Thymus (tissue), 11 donors: ENCODE data around the gene SLC26A11. TPM values are rescaled to one million over a fixed set of nuclear protein-coding genes. Genes with fewer than 3 reads are reported as not detected.
"Not testable (repeated sequence)": the region's sequence is repeated elsewhere in the genome, so short reads cannot be mapped to it uniquely, and the experiment has no call there.

Experiments
- DNase-seq, 9 donors: peaks; one replicate each; pipeline ENCODE4 v3.0.0-alpha.2; 2013; ENCODE audit warnings: low spot score in 9 of 9, low read depth in 6 of 9, missing footprints in 1 of 9
- H3K27ac ChIP-seq, 2 donors: one replicate each; pipeline ENCODE4 v1.5.1; 2013; ENCODE audit warnings: control low read depth in 1 of 2, low read depth in 1 of 2, low read length in 1 of 2, mild to moderate bottlenecking in 1 of 2, moderate library complexity in 1 of 2
- H3K27me3 ChIP-seq, 2 donors: one replicate each; pipeline ENCODE4 v1.5.1; 2013; ENCODE audit warnings: low read length in 1 of 2; ENCODE audit not compliant: control insufficient read depth in 2 of 2, insufficient read depth in 1 of 2
- H3K36me3 ChIP-seq, 2 donors: one replicate each; pipeline ENCODE4 v1.5.1; 2013; ENCODE audit warnings: low read length in 1 of 2, mild to moderate bottlenecking in 1 of 2, moderate library complexity in 1 of 2; ENCODE audit not compliant: control insufficient read depth in 2 of 2, insufficient read depth in 2 of 2
- H3K4me1 ChIP-seq, 2 donors: one replicate each; pipeline ENCODE4 v1.5.1; 2013; ENCODE audit warnings: low read length in 2 of 2; ENCODE audit not compliant: control insufficient read depth in 2 of 2, insufficient read depth in 2 of 2
- H3K4me3 ChIP-seq, 2 donors: one replicate each; pipeline ENCODE4 v1.5.1; 2013; ENCODE audit warnings: low read length in 2 of 2, control low read depth in 1 of 2, mild to moderate bottlenecking in 1 of 2
- H3K9me3 ChIP-seq, 2 donors: one replicate each; pipeline ENCODE4 v1.5.1; 2013; ENCODE audit warnings: low read length in 1 of 2, mild to moderate bottlenecking in 1 of 2; ENCODE audit not compliant: control insufficient read depth in 2 of 2, insufficient read depth in 1 of 2
- WGBS: extraction: QIAGEN DNeasy Blood & Tissue Kit; methylation state at CpG from one replicate; pipeline ENCODE4 v1.1.7; 2013; 5-methylcytosine and 5-hydroxymethylcytosine counted together
- polyA plus RNA-seq: library from polyadenylated mRNA; stranded (reverse); fragments of 200-250 nt; gene quantifications from one replicate; pipeline ENCODE4 v1.2.3, GENCODE V29; 2013
- total RNA-seq: library from RNA; stranded (reverse); fragments of 120-200 nt; gene quantifications from one replicate; pipeline ENCODE4 v1.2.4, GENCODE V29; 2013
- donor health status: healthy.

Gene SLC26A11
- total and polyA plus RNA-seq, 2 donors: 2.3 to 17.4 TPM

- peaks cover 57 to 68% of the 10 kb centered on the region in 2 donors for H3K36me3 ChIP-seq
- WGBS: 98% methylated on average over 4 of the region's 4 CpGs
- peaks cover 0 to 2% of the 10 kb centered on the region in 2 donors for H3K4me1 ChIP-seq
- no peak for DNase-seq
- H3K27me3 ChIP-seq: no peaks in the 10 kb centered on the region
- no peak overlapping the region for H3K4me3 ChIP-seq
- peak overlapping the region in 1 of 2 donors; percentile 18 for H3K27ac ChIP-seq
- H3K9me3 ChIP-seq: no peaks in the 10 kb centered on the region
Measured at GRCh38 chr17:80274871-80275449, 54.7 kb downstream of the SLC26A11 start.

GRCh38 chr17:80275857-80276256 lies 55.6 kb downstream of the SLC26A11 start:
- not testable (repeated sequence) for H3K9me3 ChIP-seq, H3K4me1 ChIP-seq, DNase-seq, H3K27me3 ChIP-seq, H3K4me3 ChIP-seq, H3K27ac ChIP-seq
- peaks cover 61 to 66% of the 10 kb centered on the region in 2 donors for H3K36me3 ChIP-seq
- 98% methylated on average over 8 of the region's 8 CpGs for WGBS

GRCh38 chr17:80277751-80278671 lies 57.8 kb downstream of the SLC26A11 start:
- no peak overlapping the region for H3K4me3 ChIP-seq
- peaks cover 64 to 68% of the 10 kb centered on the region in 2 donors for H3K36me3 ChIP-seq
- H3K9me3 ChIP-seq: no peaks in the 10 kb centered on the region
- peaks cover under 1 to 2% of the 10 kb centered on the region in 2 donors for H3K4me1 ChIP-seq
- no peak for DNase-seq
- WGBS: 96% methylated on average over 34 of the region's 34 CpGs
- H3K27ac ChIP-seq: peak overlapping the region in 1 of 2 donors; percentile 13
- no peaks in the 10 kb centered on the region for H3K27me3 ChIP-seq

- no peak for DNase-seq
- no peak overlapping the region for H3K27ac ChIP-seq
Measured at GRCh38 chr17:80279895-80280294, 59.7 kb downstream of the SLC26A11 start.

GRCh38 chr17:80281516-80281915 lies 61.3 kb downstream of the SLC26A11 start:
- DNase-seq: no peak
- Histone ChIP-seq H3K4me1 (peaks cover 0 to 8% of the 10 kb centered on the region in 2 donors), H3K4me3 (no peak overlapping the region), H3K27me3 (no peaks in the 10 kb centered on the region), H3K9me3 (no peaks in the 10 kb centered on the region), H3K36me3 (peaks cover 65% of the 10 kb centered on the region in 2 donors), H3K27ac (no peak overlapping the region)
- 97% methylated on average over 10 of the region's 10 CpGs for WGBS

More at GRCh38 chr17:80279895-80280294, 59.7 kb downstream of the SLC26A11 start:
- 91% methylated on average over 14 of the region's 14 CpGs for WGBS
- H3K9me3 ChIP-seq: no peaks in the 10 kb centered on the region
- no peak overlapping the region for H3K4me3 ChIP-seq
- peaks cover 60 to 67% of the 10 kb centered on the region in 2 donors for H3K36me3 ChIP-seq
- H3K4me1 ChIP-seq: peaks cover 0 to 8% of the 10 kb centered on the region in 2 donors
- H3K27me3 ChIP-seq: no peaks in the 10 kb centered on the region

GRCh38 chr17:80283116-80283852 lies 63.1 kb downstream of the SLC26A11 start:
- no peak for DNase-seq
- H3K36me3 ChIP-seq: peaks cover 62 to 65% of the 10 kb centered on the region in 2 donors
- peaks cover 5 to 26% of the 10 kb centered on the region in 2 donors for H3K4me1 ChIP-seq

GRCh38 chr17:80284631-80285030 lies 64.4 kb downstream of the SLC26A11 start:
- 94% methylated on average over 11 of the region's 11 CpGs for WGBS
- Histone ChIP-seq H3K27me3 (no peaks in the 10 kb centered on the region), H3K27ac (no peak overlapping the region), H3K36me3 (peaks cover 63 to 67% of the 10 kb centered on the region in 2 donors), H3K9me3 (no peaks in the 10 kb centered on the region), H3K4me1 (peaks cover 11 to 39% of the 10 kb centered on the region in 2 donors), H3K4me3 (no peak overlapping the region)
- no peak for DNase-seq

More at GRCh38 chr17:80283116-80283852, 63.1 kb downstream of the SLC26A11 start:
- no peaks in the 10 kb centered on the region for H3K9me3 ChIP-seq
- H3K27ac ChIP-seq: peak overlapping the region in 1 of 2 donors; percentile 37
- no peak overlapping the region for H3K4me3 ChIP-seq
- 91% methylated on average over 19 of the region's 19 CpGs for WGBS
- no peaks in the 10 kb centered on the region for H3K27me3 ChIP-seq

GRCh38 chr17:80285237-80285920 lies 65.2 kb downstream of the SLC26A11 start:
- DNase-seq: no peak
- Histone ChIP-seq H3K9me3 (peaks cover 0 to 5% of the 10 kb centered on the region in 2 donors), H3K27me3 (no peaks in the 10 kb centered on the region), H3K36me3 (peaks cover 65 to 69% of the 10 kb centered on the region in 2 donors), H3K27ac (no peak overlapping the region), H3K4me1 (peaks cover 11 to 45% of the 10 kb centered on the region in 2 donors), H3K4me3 (no peak overlapping the region)
- whole genome bisulfite sequencing: 98% methylated on average over 19 of the region's 19 CpGs
